Measurements from ENCODE around the gene HEXD.
"Not testable (repeated sequence)": the region's sequence is repeated elsewhere in the genome, so short reads cannot be mapped to it uniquely, and the experiment has no call there.

HEXD gene

GRCh38 chr17:82396601-82397435 is 21.3 kb upstream of the HEXD start:
- peak; percentile 34 for DNase-seq (ENCODE audit: low read depth, low spot score)

GRCh38 chr17:82397449-82398335 is 20.5 kb upstream of the HEXD start:
- no peak for DNase-seq (ENCODE audit: low read depth, low spot score)

GRCh38 chr17:82399041-82399441 is 19.1 kb upstream of the HEXD start:
- DNase-seq (ENCODE audit: low read depth, low spot score) = peak; percentile 69

- DNase-seq (ENCODE audit: low read depth, low spot score) = no peak
These were observed 18.5 kb upstream of the HEXD start for GRCh38 chr17:82399601-82400101.

GRCh38 chr17:82400206-82400605 is 17.9 kb upstream of the HEXD start:
- DNase-seq (ENCODE audit: low read depth, low spot score) = no peak

- DNase-seq (ENCODE audit: low read depth, low spot score) = no peak
These were observed 17.3 kb upstream of the HEXD start for GRCh38 chr17:82400830-82401229.

GRCh38 chr17:82402865-82403264 is 15.3 kb upstream of the HEXD start:
- DNase-seq (ENCODE audit: low read depth, low spot score) = no peak

- no peak for DNase-seq (ENCODE audit: low read depth, low spot score)
These were observed 14.2 kb upstream of the HEXD start for GRCh38 chr17:82403662-82404660.

GRCh38 chr17:82405051-82405450 is 13.1 kb upstream of the HEXD start:
- no peak for DNase-seq (ENCODE audit: low read depth, low spot score)

GRCh38 chr17:82406131-82406671 is 11.9 kb upstream of the HEXD start:
- DNase-seq (ENCODE audit: low read depth, low spot score) = no peak

GRCh38 chr17:82407255-82407654 is 10.9 kb upstream of the HEXD start:
- DNase-seq (ENCODE audit: low read depth, low spot score) = peak; percentile 82

- no peak for DNase-seq (ENCODE audit: low read depth, low spot score)
These were observed 9.7 kb upstream of the HEXD start for GRCh38 chr17:82408288-82408937.

GRCh38 chr17:82408938-82409318 is 9.2 kb upstream of the HEXD start:
- DNase-seq (ENCODE audit: low read depth, low spot score) = no peak

GRCh38 chr17:82410014-82410716 is 8.0 kb upstream of the HEXD start:
- DNase-seq (ENCODE audit: low read depth, low spot score) = no peak

GRCh38 chr17:82411396-82412053 is 6.6 kb upstream of the HEXD start:
- no peak for DNase-seq (ENCODE audit: low read depth, low spot score)

- not testable (repeated sequence) for DNase-seq (ENCODE audit: low read depth, low spot score)
These were observed 6.1 kb upstream of the HEXD start for GRCh38 chr17:82412081-82412480.

- no peak for DNase-seq (ENCODE audit: low read depth, low spot score)
These were observed 5.3 kb upstream of the HEXD start for GRCh38 chr17:82412535-82413520.
